ENCODE results near the gene HEATR1.
A peak's percentile ranks its signal among the peaks of the same experiment; 100 is the strongest.

The HEATR1 gene

GRCh38 chr1:236543065-236543669, 61.1 kb downstream of the HEATR1 start:
- DNase-seq (ENCODE audit: low read depth in 2 of 2): no peak

GRCh38 chr1:236541710-236542109, 62.6 kb downstream of the HEATR1 start:
- no peak for DNase-seq (ENCODE audit: low read depth in 2 of 2)

- DNase-seq (ENCODE audit: low read depth in 2 of 2): no peak
Measured at GRCh38 chr1:236540813-236541465, 63.4 kb downstream of the HEATR1 start.

- DNase-seq (ENCODE audit: low read depth in 2 of 2): no peak
Measured at GRCh38 chr1:236536540-236536939, 67.8 kb downstream of the HEATR1 start.

- DNase-seq (ENCODE audit: low read depth in 2 of 2): no peak
Measured at GRCh38 chr1:236535662-236536161, 68.6 kb downstream of the HEATR1 start.

- no peak for DNase-seq (ENCODE audit: low read depth in 2 of 2)
Measured at GRCh38 chr1:236535190-236535589, 69.1 kb downstream of the HEATR1 start.

- peak in 1 of 2 donors; percentile 23 for DNase-seq (ENCODE audit: low read depth in 2 of 2)
Measured at GRCh38 chr1:236534151-236534651, 70.1 kb downstream of the HEATR1 start.

GRCh38 chr1:236532850-236533249, 71.5 kb downstream of the HEATR1 start:
- DNase-seq (ENCODE audit: low read depth in 2 of 2): no peak

GRCh38 chr1:236530959-236531358, 73.4 kb downstream of the HEATR1 start:
- no peak for DNase-seq (ENCODE audit: low read depth in 2 of 2)

- DNase-seq (ENCODE audit: low read depth in 2 of 2): no peak
Measured at GRCh38 chr1:236530286-236530685, 74.0 kb downstream of the HEATR1 start.

GRCh38 chr1:236526079-236526478, 78.2 kb downstream of the HEATR1 start:
- DNase-seq (ENCODE audit: low read depth in 2 of 2): no peak

GRCh38 chr1:236524895-236525184, 79.5 kb downstream of the HEATR1 start:
- DNase-seq (ENCODE audit: low read depth in 2 of 2): no peak

GRCh38 chr1:236524142-236524894, 80.0 kb downstream of the HEATR1 start:
- peak; percentile 23 to 32 for DNase-seq (ENCODE audit: low read depth in 2 of 2)

- DNase-seq (ENCODE audit: low read depth in 2 of 2): peak; percentile 80 to 86
Measured at GRCh38 chr1:236523704-236524141, 80.6 kb downstream of the HEATR1 start, which contains the start of gene LGALS8. LGALS8 (plus strand) TSS chr1:236523982; CDS start chr1:236526071, 2,089 bp downstream.

- no peak for DNase-seq (ENCODE audit: low read depth in 2 of 2)
Measured at GRCh38 chr1:236522937-236523703, 81.2 kb downstream of the HEATR1 start.

GRCh38 chr1:236520445-236521005, 83.8 kb downstream of the HEATR1 start:
- no peak for DNase-seq (ENCODE audit: low read depth in 2 of 2)

- DNase-seq (ENCODE audit: low read depth in 2 of 2): no peak
Measured at GRCh38 chr1:236518322-236518721, 86.0 kb downstream of the HEATR1 start.

- DNase-seq (ENCODE audit: low read depth in 2 of 2): no peak
Measured at GRCh38 chr1:236516929-236517704, 87.2 kb downstream of the HEATR1 start.

- no peak for DNase-seq (ENCODE audit: low read depth in 2 of 2)
Measured at GRCh38 chr1:236515443-236515958, 88.8 kb downstream of the HEATR1 start.

GRCh38 chr1:236514703-236515442, 89.4 kb downstream of the HEATR1 start:
- DNase-seq (ENCODE audit: low read depth in 2 of 2): no peak
